HG03439 (cell line): ENCODE data around the gene AIP.
"Not testable (repeated sequence)": the region's sequence is repeated elsewhere in the genome, so short reads cannot be mapped to it uniquely, and the experiment has no call there.

ENCODE experiments used
- ATAC-seq: cut with Tn5 transposase; IDR thresholded peaks from one replicate; pipeline ENCODE4 v1.9.1; 2021; ENCODE audit warnings: mild to moderate bottlenecking, moderate library complexity; ENCODE audit not compliant: unreplicated experiment

AIP gene

DNA sequence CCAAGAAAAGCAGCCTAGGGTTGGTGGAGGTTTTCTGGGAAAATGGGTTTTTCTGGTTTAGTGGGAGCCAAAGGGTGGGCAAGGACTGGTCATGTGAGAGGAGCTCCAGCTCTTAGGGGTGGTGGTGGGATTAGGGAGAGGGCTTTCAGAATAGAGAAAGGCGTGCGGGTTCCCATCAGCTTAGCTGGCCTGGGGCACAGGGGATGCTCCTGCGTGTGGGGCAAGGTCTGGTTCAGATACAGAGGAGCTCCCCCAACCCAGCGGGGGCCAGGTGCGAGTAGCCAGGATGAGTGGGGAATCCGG lies 14.4 kb upstream of the AIP start:
- ATAC-seq = no peak

DNA sequence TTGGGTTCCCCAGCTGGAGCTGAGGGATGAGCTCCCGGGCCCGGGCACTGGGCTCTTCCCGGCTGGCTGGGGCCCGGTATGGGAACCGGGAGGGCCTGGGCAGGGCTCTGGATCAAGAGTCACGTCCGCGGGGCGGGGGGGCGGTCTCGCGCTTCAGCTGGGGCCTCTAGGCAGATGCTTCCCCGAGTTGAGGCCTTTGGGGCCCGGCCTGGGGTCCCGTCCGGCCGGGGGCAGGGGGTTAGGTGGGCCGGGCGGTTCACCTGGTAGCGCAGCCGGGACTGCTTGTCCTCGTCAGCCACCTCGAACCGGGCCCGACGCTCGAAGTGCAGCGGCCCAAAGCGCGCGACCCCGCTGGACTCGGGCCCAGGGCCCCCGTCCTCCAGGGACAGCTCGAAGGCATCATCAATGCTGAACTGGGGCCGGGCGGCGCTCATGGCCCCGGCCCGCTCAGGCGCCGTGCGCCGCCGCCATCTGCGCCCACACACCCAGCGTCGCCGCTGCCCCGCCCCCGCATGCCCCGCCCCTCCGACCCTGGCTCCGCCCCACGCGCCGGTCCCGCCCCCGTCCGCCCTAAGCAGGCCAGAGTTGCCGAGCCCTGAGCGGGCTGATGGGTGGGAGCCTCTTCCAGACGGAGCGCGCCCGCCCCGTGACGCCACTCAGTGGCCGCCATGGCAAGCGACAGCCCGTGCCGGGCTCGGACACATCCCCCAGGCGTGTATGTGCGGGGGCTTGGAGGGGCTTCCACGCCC lies 13.9 kb upstream of the AIP start, which contains the start of gene TMEM134:
TSS of gene TMEM134 (minus strand) at position 493 of the 749 bp plus-strand sequence. CDS start at position 434, 59 bp downstream.
- ATAC-seq = peak; percentile 60

DNA sequence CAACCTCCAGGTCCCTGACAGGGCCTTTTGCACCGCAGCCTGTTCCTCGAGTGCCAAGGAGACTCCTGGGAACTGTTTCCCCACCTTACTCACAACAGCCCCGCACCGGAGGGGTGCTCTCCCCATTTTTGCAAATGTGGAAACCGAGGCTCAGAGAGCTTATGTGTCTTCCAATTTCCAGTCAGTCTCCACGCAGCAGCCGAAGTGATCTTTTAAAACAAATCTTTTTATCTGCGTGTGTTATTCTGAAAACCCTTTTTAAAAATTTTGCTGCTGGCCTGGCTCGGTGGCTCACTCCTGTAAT lies 13.4 kb upstream of the AIP start:
- ATAC-seq = no peak

DNA sequence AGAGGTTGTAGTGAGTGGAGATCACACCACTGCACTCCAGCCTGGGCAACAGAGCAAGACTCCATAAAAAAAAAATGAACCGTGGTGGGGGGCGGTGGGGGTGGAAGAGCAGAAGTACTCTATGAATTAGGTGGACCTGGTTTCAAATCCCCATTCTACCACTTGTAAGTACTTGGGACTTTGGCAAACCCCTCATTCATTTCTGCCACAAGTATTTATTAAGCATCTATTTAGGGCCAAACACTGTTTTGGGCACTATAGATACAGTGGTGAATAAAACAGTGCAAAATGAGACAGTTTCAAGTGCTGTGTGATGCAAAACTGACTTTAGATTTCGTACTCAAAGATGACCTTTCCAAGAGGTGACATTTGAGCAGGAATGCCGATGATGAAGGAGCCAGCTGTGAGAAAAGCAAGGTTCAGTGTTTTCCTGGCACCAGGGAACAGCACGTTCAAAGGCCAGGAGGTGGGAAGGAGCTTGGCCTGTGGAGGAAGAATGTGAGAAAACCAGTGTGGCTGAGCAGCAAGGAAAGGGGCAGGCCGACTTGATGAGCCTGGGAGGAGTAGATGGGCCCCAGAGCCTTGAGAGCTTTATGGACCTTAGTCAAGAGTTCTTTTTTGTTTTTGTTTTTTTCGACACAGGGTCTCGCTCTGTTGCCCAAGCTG lies 12.4 kb upstream of the AIP start:
- ATAC-seq = no peak

DNA sequence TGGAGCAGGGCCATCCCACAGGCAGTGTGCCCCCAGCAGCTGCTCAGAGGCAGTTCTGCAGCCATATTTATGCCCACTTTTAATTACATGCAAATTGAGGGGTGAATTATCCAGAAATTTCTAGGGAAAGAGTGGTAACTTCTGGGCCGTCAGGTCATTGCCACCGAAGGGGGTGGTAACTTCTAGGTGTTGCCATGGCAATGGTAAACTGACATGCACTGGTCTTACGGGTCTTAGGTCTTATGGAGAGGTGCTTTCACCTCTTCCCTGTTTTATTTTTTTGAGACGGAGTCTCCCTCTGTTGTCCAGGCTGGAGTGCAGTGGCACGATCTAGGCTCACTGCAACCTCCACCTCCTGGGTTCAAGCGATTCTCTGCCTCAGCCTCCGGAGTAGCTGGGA lies 9.9 kb upstream of the AIP start:
- ATAC-seq = no peak

DNA sequence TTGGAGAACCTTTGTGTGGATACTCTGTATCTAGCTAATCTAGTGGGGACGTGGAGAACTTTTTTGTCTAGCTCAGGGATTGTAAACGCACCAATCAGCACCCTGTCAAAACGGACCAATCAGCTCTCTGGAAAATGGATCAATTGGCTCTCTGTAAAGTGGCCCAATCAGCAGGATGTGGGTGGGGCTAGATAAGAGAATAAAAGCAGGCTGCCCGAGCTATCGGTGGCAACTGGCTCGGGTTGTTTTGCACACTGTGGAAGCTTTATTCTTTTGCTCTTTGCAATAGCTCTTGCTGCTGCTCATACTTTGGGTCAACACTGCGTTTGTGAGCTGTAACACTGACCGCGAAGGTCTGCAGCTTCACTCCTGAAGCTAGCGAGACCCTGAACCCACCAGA lies 6.1 kb upstream of the AIP start:
- not testable (repeated sequence) for ATAC-seq

DNA sequence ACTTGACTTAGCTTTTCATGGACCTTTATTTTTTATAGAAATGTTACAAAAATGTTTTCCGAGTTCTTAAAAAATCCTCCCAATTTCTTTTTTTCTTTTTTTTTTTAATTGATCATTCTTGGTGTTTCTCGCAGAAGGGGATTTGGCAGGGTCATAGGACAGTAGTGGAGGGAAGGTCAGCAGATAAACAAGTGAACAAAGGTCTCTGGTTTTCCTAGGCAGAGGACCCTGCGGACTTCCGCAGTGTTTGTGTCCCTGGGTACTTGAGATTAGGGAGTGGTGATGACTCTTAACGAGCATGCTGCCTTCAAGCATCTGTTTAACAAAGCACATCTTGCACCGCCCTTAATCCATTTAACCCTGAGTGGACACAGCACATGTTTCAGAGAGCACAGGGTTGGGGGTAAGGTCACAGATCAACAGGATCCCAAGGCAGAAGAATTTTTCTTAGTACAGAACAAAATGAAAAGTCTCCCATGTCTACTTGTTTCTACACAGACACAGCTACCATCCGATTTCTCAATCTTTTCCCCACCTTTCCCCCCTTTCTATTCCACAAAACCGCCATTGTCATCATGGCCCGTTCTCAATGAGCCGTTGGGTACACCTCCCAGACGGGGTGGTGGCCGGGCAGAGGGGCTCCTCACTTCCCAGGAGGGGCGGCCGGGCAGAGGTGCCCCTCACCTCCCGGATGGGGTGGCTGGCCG lies 5.3 kb upstream of the AIP start:
- ATAC-seq = not testable (repeated sequence)

DNA sequence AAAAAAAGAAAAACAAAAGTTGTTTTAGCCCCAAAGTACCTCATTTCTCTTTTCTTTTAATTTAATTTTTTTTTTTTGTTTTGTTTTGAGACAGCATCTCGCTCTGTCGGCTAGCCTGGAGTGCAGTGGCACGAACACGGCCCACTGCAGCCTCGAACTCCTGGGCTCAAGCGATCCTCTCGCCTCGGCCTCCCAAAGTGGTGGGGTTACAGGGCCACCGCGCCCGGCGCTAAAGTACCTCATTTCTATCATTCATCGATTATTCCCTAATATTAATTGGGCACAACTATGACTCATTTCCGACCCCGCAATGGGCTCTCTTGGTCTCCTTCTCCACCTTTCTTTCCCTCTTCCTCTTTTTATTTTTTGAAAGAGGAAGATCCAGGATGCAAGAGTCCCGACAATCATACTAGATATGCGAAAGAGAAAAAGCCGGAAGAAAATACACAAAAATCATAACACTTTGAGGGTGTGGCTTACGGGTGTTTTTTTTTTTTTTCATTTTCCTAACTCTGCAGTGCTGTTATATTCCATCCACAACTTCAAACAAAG lies 475 bp upstream of the AIP start:
- no peak for ATAC-seq

DNA sequence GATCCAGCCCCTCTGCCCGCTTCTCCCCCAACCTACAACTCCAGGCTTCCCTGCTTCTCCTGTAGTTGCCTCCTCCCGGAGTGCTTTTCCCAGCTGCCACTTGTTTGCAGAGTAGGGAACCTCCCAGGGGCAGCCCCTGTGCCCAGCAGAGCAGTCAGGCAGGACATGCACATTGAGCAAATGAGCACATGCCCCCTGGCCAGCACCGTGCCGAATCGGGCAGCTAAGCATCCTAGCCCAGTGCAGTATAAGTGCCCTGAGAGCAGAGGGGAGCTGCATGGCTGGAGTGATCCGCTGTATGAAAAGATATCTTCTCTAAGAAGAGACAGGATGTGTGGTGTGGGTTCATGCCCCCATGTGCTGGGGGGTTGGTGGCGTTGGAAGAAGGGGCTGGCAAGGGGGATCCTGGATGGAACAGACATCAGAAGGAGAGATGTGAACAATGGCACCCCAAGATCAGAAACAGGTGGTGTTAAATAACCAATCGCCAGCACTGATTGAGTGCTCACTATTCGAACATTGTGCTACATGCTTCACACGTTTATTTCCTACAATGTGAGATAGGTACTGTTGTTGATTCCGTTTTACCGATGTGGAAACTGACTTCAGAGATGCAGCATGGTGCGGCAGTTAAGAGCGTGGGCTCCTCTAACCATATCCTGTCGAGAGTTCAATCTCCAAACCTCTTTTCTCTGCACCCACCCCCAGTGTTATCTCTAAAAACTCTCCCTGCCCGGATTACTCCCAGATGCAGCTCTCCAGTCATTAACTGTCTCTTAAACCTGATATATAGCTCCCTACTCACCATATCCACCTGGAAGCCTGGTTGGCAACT lies 1.2 kb downstream of the AIP start:
- ATAC-seq = no peak

DNA sequence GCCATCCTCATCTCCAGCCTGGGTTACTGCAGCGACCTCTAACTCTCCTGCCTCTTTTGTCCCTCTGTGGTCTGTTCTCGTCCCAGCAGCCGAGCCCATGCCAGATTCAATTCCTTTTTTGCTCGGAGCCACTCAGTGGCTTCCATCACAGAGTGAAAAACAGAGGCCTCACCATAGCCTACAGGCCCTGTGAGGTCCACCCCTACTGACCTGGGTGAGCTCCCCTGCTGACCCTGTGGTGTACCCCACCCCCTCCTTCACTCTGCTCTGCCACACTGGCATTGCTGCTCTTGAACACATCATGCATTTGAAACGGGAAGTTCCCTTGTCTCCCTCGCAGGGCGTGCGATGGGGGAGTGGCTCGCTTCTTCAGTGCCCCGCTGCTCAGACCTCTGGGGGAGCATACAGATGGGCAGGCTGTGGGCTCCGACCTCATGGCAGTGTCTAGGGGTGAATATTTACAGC lies 2.1 kb downstream of the AIP start:
- no peak for ATAC-seq

DNA sequence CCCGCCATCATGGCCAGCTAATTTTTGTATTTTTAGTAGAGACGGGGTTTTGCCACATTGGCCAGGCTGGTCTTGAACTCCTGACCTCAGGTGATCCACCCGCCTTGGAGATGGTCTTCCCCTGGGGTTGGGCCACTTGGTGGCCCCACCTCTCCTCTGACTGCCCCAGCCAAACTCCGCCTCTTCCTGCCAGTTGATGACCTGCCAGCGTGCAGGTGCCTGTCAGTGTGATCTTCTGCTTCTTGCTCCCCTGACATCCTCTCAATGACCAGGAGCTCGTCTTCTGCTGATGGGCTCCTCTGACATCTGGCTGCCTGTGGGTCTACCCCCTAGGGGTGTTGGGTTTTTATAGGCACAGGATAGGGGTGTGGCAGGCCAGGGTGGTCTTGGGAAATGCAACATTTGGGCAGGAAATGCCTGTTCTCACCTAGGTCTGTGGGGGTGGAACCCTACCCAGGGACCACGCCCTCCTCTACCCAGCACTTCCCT lies 3.1 kb downstream of the AIP start:
- ATAC-seq = not testable (repeated sequence)

DNA sequence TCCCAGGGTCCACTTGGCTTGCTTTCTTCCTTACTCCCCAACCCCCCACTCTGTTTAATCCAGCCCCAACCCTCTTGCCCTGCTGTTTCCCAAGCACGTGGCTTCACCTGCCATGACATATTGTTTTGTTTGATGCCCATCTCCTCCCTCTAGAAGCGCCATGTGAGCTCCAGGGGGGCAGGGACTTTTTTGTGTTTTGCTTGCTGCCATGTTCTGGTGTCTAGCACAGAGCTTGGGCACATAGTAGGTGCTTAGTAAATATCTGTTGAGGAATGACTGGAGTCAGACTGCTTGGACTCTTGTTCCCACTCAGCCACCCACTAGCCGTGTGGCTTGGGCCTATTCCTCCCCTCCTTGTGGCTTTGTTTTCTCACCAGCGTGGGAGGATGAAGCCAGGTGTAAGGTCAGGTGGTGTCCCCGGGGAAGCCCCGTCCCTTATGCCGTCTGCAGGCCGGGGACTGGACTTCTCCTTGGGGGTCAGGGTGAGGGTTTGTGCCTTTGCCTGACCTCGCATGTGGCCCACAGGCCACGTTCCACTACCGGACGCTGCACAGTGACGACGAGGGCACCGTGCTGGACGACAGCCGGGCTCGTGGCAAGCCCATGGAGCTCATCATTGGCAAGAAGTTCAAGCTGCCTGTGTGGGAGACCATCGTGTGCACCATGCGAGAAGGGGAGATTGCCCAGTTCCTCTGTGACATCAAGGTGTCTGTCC lies 3.8 kb downstream of the AIP start:
- peak; percentile 26 for ATAC-seq

DNA sequence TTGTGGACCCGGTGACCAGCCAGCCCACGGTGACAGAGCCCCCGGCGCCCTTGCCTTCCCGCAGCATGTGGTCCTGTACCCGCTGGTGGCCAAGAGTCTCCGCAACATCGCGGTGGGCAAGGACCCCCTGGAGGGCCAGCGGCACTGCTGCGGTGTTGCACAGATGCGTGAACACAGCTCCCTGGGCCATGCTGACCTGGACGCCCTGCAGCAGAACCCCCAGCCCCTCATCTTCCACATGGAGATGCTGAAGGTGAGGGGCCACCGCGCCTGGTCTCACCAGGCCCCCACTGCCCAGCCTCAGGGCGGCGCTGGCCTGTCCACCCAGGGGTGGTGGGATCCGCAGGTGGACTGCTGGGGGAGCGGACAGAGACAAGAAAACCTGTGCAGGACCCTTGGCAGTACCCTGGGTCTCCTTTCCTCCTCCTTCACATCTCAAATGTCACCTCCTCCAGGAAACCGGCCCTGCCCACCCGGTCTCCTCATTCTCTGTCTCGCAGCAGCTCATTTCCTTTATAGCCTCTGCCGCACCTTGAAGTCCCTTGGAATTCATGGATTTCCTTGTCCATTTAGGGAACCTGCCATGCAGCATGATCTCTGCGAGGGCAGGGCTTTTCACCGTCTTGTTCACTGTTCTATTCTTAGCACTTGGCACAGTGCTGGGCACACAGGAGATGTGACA lies 6.5 kb downstream of the AIP start:
- ATAC-seq = no peak

DNA sequence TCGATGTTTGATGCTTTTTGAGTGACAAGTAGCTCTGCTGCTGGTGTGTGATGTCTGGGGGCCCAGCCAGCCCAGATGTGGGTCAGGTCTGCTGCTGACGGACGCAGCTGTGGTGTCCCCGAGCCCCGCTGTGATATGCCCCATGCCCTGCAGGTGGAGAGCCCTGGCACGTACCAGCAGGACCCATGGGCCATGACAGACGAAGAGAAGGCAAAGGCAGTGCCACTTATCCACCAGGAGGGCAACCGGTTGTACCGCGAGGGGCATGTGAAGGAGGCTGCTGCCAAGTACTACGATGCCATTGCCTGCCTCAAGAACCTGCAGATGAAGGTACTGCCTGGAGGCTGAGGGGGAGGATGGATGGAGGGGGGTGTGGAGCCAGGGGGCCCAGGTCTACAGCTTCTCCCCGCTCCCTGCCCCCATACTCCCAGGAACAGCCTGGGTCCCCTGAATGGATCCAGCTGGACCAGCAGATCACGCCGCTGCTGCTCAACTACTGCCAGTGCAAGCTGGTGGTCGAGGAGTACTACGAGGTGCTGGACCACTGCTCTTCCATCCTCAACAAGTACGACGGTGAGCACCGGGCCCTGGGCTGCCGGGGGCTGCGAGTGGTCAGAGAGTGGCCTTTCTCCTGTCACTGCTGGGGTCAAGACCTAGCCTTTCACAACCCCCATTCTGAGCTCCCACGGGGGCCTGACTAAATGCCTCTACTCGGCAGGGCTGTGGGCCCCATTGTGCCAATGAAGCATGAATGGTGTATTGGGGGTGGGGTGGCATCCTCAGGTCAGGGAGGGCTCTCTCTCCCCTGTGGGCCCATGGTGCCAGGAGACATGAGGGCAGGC lies 7.3 kb downstream of the AIP start:
- ATAC-seq = no peak

DNA sequence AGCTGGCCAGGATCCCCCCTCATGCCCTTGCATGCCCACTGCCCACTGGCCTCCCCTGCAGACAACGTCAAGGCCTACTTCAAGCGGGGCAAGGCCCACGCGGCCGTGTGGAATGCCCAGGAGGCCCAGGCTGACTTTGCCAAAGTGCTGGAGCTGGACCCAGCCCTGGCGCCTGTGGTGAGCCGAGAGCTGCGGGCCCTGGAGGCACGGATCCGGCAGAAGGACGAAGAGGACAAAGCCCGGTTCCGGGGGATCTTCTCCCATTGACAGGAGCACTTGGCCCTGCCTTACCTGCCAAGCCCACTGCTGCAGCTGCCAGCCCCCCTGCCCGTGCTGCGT lies 7.9 kb downstream of the AIP start:
- no peak for ATAC-seq

DNA sequence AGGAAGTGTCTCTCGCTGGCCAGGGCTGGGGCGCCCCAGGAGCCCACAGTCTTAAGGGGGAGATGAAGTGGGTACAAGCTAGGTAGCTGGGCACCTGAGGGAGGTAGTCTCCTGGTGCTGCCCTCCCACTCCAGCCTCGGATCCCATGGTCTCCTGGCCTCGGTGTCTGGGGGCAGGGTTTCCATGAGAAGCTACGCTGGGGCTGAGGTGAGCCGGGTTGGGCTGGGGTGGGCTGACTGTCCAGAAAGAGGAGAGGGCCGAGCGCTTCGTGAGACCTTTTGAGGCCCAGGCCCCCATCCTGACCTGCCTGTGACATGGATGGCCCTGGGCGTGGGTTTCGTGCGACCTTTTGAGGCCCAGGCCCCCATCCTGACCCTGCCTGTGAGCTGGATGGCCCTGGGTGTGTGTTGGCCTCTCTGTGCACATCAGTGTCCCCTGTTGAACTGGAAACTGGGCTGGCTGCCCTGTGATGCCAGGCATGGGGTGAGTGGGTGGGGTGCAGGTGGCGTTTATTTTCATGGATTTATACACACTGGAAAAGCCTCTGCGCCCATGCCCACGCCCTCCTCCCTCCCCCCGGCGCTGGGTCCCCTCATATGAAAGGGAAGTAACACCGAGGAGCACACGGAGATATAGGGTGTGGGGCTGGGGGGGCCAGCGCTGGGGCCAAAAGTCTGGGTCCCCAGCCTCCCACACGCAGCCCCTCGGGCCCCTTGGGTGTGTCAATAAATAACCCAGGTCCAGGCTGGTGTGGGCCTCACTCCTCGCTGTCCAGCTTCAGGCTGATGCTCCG lies 8.6 kb downstream of the AIP start:
- no peak for ATAC-seq

DNA sequence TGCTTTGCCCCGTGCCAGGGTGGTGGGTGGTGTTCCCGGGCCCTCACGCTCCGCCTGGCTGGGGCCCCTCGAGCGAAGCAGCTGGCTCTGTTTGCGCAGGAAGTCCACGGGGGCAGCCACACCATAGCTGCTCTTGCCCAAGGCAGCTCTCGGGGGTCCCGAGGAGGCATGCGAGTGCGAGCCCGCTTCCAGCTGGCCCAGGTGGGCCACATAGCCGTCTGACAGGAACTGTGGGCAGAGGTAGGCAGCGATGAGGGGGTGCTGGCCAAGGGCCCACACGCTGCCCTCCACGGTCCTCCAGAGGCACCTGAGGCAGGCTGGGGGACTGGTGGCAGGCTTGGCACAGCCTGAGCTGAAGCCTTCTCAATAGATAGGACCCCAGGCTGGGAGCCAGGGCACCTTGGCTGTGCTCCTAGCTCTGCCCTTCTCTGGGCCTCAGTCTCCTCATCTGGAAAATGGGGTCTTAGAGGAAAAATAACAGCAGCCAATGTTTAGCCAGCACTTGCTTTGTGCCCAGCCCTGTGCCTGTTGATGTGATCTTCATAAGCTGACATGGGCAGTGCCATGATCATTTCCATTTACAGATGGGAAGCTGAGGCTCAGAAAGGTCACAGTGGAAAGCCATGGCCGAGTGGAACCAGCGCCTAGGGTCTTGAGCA lies 9.4 kb downstream of the AIP start:
- ATAC-seq = no peak
